GM12873 (cell line): ENCODE measurements around the gene SETD1B.
A peak's percentile ranks its signal among the peaks of the same experiment; 100 is the strongest.

Source experiments
- TF ChIP-seq, protein P1 (sequence below): IDR thresholded peaks from 2 replicates; pipeline ENCODE4 v1.5.1; 2012; ENCODE audit warnings: low read depth, mild to moderate bottlenecking, moderate library complexity, low read length, control low read depth; ENCODE audit not compliant: insufficient read depth; ENCODE audit errors: missing control alignments

The SETD1B gene

GRCh38 chr12:121809712-121810116, 5.9 kb downstream of the SETD1B start:
- TF ChIP-seq, protein P1, sequence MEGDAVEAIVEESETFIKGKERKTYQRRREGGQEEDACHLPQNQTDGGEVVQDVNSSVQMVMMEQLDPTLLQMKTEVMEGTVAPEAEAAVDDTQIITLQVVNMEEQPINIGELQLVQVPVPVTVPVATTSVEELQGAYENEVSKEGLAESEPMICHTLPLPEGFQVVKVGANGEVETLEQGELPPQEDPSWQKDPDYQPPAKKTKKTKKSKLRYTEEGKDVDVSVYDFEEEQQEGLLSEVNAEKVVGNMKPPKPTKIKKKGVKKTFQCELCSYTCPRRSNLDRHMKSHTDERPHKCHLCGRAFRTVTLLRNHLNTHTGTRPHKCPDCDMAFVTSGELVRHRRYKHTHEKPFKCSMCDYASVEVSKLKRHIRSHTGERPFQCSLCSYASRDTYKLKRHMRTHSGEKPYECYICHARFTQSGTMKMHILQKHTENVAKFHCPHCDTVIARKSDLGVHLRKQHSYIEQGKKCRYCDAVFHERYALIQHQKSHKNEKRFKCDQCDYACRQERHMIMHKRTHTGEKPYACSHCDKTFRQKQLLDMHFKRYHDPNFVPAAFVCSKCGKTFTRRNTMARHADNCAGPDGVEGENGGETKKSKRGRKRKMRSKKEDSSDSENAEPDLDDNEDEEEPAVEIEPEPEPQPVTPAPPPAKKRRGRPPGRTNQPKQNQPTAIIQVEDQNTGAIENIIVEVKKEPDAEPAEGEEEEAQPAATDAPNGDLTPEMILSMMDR, result no peak

- TF ChIP-seq, protein P1, result no peak
Observed at GRCh38 chr12:121810234-121810817, 6.5 kb downstream of the SETD1B start.

- TF ChIP-seq, protein P1, result no peak
Observed at GRCh38 chr12:121810833-121811433, 7.1 kb downstream of the SETD1B start.

DNA sequence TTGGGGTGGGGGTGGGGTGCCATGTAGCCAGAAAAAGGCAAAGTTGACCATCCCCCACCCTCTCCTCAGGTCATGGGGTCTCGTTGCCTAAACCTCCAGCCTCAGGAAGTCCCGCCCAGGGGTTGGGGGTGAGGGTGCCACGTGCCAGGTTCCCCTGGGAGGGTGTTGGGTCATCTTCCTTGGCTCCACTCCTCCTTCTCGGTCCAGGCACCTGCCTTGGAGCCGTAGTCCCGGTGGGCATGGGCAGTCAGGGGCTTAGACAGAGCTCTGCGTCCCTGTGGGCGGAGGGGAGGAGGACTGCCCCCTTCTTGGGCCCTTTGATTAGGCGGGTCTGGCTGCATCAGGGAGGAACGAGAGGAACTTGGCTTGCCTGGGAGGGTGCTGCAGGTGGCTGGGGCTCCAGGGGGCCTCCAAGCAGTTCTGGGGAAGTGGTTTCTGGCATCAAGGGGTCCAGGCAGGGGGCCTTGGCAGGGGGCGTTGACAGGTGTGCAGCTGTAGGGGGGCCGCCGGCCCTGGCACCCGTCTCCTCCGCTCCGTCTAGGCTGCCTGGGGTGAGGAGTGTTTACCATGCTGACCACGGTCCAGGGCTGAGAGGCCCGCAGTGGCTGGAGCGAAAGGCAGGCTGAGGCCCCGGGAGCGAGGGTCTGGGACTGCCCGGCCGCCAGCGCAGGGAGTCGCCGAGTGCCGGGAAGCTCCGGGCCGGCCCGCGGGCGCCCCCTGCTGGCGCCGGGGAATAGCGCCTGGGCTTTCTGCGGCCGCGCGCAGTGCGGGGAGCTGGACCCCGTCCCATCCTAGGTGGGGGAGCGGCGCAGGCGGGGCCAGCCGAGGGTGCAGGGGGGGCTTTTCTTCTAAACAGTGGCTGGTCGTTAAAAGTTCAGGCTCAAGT, 7.9 kb downstream of the SETD1B start:
- TF ChIP-seq, protein P1, result peak; percentile 85

DNA sequence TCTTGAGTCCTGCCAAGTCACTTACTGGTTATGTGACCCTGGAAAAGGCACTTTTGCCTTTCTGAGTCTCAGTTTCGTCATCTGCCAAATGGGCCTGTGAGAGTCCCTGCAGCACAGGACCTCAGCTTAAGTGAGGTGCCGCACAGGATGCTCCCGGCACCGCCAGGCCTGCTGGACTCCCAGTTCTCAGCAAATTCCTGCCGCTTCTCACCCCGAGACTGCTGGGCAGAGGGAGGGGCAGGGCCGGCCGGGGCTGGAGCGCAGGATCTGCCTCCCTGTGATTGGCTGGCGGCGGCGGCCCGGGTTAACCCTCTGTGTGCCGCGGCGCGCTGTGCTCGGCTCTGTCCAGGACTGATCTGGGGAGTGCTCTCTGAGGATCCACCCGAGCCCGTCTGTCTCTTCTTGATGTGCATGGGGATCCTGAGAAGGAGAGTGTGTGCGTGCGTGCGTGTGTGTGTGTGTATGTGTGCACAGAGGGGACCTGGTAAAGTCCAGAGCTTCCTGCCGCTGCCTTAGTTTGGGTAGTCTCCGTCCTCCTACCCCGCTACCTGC, 8.6 kb downstream of the SETD1B start:
- TF ChIP-seq, protein P1, result no peak

GRCh38 chr12:121812921-121813896, 9.4 kb downstream of the SETD1B start:
- TF ChIP-seq, protein P1, result no peak
